ENCODE results near the gene REL.
"Not testable (repeated sequence)": the region's sequence is repeated elsewhere in the genome, so short reads cannot be mapped to it uniquely, and the experiment has no call there.

REL gene

GRCh38 chr2:60868589-60869273 is 12.6 kb upstream of the REL start:
- DNase-seq (ENCODE audit: low spot score) = no peak

GRCh38 chr2:60872510-60872928 is 8.9 kb upstream of the REL start:
- no peak for DNase-seq (ENCODE audit: low spot score)

DNA sequence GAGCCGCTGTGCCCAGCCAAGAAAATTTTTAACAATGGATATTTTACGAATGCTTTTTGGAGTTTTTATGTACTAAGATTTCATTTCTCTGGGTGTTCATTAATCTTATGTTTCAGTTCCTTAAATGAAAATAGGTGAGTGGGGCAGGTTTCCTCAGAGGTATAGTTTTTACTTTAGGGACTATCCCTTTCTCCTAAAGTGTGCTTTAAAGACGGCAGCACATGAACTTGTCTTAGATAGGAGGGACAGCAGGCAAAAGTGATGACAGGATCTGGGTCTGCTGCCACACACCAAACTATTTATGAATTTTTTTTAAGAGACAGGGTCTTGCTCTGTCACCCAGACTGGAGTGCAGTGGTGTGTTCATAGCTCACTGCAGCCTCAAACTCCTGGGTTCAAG is 8.0 kb upstream of the REL start:
- DNase-seq (ENCODE audit: low spot score) = no peak

- DNase-seq (ENCODE audit: low spot score) = no peak
These were observed 5.9 kb upstream of the REL start for GRCh38 chr2:60875520-60875919.

DNA sequence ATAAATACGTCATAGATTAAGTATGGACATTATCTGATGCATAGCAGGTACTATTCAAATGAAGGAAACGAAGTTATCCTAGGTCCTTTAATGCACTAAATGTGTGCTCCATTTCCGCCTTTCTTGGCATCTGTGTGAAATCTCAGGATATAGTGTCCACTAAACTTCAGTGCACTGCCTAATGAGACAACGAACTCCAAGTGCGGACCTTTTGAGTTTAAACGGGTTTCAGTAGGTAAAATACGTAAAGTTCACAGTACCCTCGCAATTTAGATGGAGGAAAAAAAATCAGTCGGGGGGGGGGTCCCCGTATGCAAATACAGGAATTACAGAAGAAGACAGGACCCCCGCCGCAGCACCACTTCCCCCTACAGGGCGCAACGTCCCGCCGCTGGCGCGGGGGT is 729 bp upstream of the REL start:
- DNase-seq (ENCODE audit: low spot score) = no peak

GRCh38 chr2:60882971-60883753 is 1.8 kb downstream of the REL start:
- DNase-seq (ENCODE audit: low spot score) = peak; percentile 27

DNA sequence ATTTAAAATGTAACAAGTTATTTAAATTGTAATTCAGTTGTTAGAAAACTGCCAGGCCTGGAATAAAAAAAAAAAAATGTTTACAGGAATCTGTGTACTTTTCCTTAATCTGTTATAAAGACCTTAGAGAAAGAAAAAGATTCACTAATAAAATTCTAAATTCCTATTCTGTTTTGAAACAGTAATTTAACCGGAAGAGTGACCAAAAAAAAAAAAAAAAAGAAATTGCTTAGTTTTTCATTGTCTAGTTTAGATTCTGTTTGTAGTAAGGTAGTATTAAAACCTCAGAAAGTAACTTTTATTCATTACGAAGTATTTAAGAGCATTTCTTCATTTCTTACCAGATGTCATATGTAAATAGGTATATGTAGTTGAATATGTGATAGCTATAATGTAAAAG is 2.5 kb downstream of the REL start:
- DNase-seq (ENCODE audit: low spot score) = no peak

- DNase-seq (ENCODE audit: low spot score) = peak; percentile 14
These were observed 3.4 kb downstream of the REL start for GRCh38 chr2:60884800-60885199.

- no peak for DNase-seq (ENCODE audit: low spot score)
These were observed 4.3 kb downstream of the REL start for GRCh38 chr2:60885683-60886082.

GRCh38 chr2:60886991-60887390 is 5.6 kb downstream of the REL start:
- DNase-seq (ENCODE audit: low spot score) = no peak

DNA sequence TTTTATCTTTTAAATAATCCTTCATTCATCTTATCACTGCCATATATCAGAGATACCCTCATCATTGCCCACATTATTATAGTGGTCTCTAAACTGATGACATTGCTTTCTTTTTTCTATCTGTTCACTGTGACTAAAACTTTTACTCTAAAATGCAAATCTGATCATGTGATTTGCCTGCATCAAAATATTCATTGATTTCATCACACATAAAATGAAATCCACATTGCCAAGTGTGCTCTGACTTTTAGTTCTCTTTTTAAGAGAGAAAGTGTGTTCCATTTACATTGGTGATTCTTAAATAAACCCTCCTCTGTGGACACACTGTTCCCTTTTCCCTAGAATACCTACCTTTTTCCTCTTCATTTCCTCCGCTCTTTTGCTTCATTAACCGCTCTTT is 7.5 kb downstream of the REL start:
- DNase-seq (ENCODE audit: low spot score) = no peak

GRCh38 chr2:60889581-60890392 is 8.4 kb downstream of the REL start:
- DNase-seq (ENCODE audit: low spot score) = not testable (repeated sequence)

- no peak for DNase-seq (ENCODE audit: low spot score)
These were observed 9.0 kb downstream of the REL start for GRCh38 chr2:60890393-60890707.

- DNase-seq (ENCODE audit: low spot score) = no peak
These were observed 9.8 kb downstream of the REL start for GRCh38 chr2:60891180-60891579.

DNA sequence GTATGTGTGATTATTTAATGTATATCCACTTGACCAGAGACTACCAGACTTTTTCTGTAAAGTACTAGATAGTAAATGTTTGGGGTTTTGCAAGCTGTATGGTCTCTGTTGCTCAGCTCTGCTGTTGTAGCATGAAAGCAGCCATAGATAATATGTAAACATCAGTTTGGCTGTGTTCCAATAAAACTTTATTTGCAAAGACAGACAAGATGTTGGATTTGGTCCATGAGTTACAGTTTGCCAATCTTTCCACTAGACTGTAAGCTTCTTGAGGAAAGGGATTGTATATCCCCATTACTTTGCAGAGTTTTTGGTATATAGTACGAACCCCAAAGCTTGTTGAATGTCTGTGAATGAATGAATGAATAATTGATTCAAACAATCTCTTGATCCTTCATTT is 17.2 kb downstream of the REL start:
- no peak for DNase-seq (ENCODE audit: low spot score)

DNA sequence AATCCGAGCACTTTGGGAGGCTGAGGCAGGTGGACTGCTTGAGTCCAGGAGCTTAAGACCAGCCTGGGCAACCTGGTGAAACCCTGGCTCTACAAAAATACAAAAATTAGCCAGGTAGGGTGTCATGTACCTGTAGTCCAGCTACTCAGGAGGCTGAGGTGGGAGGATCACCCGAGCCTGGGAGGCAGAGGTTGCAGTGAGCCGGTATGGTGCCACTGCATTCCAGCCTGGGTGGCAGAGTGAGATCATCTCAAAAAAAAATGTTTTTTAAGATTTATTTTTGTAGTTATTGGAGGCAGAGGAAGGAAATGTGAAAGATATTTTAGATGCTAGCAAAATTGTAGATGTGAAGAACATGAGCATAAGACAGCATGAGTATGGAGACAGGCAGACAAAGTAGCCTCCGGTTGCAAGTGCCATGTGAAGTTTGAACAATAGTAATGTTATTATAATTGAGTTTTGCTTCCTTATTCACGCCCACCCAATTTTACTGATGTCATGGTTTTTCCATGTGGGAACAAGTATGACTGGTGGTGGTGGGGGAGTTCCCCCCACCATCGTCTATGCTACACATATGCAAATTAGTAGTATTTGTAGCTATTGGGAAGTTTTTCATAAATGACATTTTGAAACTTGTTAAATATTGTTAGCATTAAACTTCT is 18.0 kb downstream of the REL start:
- DNase-seq (ENCODE audit: low spot score) = no peak

- DNase-seq (ENCODE audit: low spot score) = no peak
These were observed 18.5 kb downstream of the REL start for GRCh38 chr2:60899892-60900249.

GRCh38 chr2:60901296-60901695 is 19.9 kb downstream of the REL start:
- DNase-seq (ENCODE audit: low spot score) = not testable (repeated sequence)

DNA sequence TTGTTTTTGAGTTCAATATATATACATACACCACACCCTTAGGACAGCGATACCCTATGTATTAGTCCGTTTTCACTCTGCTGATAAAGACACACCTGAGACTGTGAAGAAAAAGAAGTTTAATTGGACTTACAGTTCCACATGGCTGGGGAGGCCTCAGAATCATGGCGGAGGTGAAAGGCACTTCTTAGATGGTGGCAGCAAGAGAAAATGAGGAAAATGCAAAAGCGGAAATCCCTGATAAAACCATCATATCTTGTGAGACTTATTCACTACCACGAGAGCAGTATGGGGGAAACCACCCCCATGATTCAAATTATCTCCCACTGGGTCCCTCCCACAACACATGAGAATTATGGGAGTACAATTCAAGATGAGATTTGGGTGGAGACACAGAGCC is 24.5 kb downstream of the REL start:
- not testable (repeated sequence) for DNase-seq (ENCODE audit: low spot score)

DNA sequence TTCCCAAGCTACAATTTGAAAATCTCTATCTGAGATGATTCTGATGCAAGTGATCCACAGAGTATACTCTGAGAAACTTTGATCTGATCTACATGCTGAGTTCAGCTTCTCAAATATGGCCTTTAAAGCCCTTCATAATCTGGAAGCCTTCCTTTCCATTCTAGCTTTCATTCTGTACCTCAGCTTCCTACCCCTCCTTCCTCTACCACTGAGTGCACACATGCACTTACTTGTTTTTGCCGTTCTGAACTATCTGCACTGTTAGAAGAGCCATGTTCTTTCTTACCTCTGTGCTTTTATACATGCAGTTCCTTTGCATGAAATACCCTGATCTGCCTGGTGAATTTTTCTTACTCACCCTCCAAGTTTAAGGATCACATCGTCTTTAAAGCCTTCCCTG is 25.0 kb downstream of the REL start:
- DNase-seq (ENCODE audit: low spot score) = no peak

- DNase-seq (ENCODE audit: low spot score) = no peak
These were observed 26.0 kb downstream of the REL start for GRCh38 chr2:60907329-60907728.

DNA sequence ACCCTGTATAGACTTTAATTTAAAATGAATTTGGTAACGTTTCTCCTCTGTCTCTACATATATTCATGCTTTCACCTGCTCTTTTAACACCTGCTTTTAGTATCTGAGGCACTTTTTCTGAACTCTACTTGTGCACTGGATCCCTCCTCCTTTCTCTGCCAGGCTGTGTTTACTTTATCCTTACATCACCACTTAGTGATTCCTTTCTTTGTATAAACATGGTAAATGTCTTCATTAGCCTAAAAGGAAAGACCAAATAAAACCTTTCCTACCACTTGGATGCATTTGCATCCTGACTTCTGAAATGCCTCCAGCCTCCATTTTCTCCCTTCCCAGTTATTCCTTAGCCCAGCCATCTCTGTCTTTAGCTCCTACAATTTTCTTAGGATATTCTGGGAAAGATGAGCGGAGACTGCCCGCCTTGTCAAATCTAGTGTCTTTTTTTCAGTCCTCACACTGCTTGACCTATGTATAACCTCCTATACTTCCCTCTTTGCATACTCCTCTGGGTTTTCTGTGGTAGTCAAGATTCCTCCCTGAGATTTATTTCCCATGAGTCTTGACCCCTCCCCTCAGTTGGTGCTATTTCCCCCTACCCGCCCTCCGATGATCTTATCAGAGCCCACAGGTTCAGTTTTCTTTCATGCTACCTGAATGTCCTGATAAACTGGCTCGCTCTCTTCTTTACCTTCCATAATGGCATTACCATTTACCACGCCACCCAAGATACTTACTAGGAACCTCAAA is 44.8 kb downstream of the REL start:
- DNase-seq (ENCODE audit: low spot score) = no peak
